GM12873 (cell line): ENCODE results near the gene WDR18.

Experiments
- TF ChIP-seq, protein P1 (sequence below): IDR thresholded peaks from 2 replicates; pipeline ENCODE4 v1.5.1; 2012; ENCODE audit warnings: low read depth, mild to moderate bottlenecking, moderate library complexity, low read length, control low read depth; ENCODE audit not compliant: insufficient read depth; ENCODE audit errors: missing control alignments

Gene WDR18

DNA sequence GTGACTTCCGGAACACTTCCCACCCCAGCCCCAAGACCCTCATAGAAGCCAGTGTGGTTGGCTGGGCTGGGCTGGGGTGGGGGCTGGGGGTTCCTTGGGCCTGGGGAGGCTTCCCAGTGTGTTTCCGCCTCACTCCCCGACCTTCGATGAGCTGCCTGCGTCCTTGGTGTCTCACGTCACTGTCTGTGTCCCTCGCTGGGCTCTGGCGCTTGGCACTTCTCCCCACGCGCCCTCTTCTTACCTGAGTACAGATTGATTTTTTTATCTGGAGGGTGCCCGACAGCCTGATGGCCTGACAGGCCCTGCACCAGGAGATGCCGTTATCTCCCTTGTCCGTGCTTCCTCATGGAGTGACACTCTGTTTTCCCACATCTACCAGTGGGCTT, 8.5 kb downstream of the WDR18 start:
- TF ChIP-seq, protein P1, sequence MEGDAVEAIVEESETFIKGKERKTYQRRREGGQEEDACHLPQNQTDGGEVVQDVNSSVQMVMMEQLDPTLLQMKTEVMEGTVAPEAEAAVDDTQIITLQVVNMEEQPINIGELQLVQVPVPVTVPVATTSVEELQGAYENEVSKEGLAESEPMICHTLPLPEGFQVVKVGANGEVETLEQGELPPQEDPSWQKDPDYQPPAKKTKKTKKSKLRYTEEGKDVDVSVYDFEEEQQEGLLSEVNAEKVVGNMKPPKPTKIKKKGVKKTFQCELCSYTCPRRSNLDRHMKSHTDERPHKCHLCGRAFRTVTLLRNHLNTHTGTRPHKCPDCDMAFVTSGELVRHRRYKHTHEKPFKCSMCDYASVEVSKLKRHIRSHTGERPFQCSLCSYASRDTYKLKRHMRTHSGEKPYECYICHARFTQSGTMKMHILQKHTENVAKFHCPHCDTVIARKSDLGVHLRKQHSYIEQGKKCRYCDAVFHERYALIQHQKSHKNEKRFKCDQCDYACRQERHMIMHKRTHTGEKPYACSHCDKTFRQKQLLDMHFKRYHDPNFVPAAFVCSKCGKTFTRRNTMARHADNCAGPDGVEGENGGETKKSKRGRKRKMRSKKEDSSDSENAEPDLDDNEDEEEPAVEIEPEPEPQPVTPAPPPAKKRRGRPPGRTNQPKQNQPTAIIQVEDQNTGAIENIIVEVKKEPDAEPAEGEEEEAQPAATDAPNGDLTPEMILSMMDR = no peak

DNA sequence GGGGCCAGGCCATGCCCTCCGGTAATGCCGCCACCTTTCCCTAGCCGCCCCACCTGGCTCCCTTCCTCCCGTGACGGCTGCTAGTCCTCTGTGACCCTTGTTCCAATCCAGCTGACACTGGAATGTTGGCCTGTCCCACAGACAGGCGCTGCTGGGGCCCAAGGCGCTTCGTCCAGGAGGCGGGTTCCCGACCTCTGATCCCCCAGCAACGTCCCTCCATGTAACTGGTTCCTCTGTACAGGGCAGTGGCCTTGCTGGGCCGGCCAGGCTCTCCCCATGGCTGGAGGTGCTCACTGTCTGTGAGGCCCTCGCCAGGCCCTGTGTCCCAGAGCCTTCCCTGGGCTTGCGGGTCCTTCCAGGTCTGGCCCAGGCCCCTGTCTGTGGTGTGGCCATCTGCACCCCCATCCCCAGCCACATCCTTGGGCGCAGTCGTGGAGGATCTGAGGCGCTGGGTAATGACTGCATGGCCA, 9.3 kb downstream of the WDR18 start:
- TF ChIP-seq, protein P1 = no peak

DNA sequence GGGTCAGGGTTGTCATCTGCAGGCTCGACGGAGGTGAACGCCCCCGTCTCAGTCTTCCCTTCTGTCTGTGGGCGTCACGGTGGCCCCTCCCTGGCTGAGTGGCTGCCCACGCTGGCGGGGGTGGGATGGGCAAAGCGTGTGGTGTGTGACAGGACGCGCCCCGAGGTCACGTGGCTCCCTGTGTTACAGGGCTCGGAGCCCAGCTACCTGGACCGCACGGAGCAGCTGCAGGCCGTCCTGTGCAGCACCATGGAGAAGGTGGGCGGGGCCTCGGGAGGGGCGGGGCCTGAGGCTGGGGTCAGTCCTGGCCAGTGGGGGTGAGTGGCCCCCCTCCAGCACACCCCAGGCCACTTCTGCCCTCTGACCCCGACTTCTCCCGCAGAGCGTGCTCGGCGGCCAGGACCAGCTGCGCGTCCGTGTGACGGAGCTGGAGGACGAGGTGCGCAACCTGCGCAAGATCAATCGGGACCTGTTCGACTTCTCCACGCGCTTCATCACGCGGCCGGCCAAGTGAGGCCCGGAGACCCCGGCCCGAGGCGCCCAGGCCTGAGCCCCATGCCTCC, 9.8 kb downstream of the WDR18 start:
- TF ChIP-seq, protein P1 = no peak

DNA sequence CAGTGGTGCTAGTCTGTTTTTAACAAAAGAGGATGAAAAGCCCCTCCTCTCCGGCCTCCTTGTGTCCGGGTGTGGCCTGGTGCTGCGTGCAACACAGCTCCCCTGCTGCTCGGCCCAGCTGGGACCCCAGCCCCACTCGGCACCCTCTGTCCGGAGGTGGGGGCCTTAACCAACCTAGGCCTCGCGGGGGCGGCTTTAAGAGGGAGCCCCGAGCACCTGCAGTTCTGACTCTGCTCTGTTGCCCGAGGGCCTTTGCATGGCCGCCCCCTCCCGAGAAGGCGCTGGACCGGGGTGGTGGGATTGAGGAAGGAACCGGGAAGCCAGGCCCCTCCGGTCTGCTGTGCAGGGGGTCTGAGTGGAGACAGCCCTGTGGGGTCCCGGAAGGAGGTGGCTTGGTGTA, 10.4 kb downstream of the WDR18 start:
- TF ChIP-seq, protein P1 = no peak

DNA sequence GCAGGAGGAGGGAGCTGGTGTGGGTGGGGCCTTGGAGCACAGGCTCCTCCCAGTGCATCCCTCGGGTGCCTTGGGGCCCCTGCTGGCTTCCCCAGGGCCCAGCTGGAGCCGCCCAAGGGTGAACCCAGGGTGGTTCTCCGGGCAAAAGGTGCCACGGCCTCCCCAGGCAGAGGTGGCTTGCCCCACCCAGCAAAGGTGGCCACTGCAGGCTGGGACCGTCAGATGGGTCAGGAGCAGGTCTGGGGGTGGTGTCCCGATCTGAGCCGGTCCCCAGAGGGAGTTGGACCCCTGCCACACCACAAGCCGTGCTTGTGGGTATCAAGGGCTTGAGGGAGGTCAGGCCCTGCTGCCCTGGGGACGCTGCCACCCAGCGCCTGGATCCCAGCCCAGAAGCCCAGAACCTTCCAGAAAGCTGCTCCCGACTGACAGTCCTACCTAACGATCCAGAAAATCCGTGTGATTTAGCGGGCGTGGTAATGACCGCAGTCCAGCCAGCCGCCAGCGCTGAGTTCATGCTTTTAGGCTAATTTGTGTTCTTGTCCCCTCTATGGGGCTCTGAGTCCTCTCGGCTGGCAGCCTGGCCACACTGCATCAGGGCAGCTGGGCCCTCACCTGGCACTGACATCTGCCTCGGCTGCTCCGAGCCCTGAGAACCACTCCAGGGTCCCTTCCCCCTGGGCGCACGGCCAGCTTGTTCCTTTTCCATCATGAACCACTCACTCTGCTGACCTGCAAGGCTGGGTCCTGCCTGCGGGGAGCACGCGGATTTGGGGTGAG, 11.1 kb downstream of the WDR18 start:
- TF ChIP-seq, protein P1 = no peak

DNA sequence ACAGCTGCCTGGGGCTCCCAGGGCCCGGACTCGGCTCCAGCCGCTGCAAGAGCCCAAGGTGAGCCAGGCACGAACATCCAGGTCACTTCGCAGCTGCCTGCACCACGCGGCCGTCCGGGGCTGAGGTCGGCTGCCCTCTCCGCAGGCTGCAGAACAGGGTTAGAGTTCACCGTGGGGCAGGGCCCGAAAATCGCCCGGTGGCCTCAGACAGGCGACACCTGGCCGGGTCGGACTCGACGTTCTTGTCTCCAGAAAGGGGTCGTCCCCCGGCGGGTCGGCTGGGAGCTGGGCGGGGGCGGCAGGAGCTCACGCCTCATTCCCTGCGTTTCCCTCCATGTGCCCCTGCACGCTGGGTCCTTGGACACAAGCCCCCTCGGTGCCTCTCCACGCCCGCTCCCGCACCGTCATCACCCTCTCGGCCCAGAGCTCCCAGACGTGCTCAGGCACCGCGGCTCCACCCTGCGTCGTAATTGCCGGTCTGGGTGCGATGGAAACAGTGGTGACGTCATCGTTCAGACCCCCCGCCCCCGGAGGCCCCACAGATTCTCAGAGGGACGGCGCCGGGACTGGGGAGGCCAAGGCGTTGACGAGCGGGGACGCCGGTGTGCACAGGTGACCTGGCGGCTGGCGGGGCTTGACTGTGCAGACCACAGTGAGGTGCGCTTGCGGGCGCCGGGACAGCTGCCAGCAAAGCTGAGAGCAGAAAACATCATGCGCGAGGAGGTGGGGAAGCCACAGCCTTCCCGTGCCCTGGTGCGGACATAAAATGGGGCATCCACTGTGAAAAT, 12.1 kb downstream of the WDR18 start:
- TF ChIP-seq, protein P1 = no peak

DNA sequence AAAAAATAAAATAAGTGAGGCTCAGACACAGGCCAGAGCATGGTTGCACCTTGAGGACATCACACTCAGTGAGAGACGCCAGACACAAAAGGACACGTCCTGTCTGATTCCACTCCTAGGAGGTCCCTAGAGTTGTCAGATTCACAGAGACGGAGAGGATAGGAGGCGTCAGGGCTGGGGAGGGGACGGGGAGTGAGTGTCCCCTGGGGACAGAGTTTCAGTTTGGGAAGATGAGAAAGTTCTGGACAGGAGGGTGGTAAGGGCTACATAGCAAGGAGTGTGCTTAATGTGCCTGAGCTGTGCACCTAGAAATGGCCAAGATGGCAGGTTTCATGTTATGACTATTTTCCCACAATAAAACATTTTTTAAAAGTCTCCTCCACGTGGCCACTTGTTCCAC, 13.9 kb downstream of the WDR18 start:
- TF ChIP-seq, protein P1 = no peak
